Activated CD4-positive, alpha-beta T cell treated with anti-CD3 and anti-CD28 coated beads, Interleukin-2, Interleukin-4, amounts not matched to agents 100 ng/mL and 50 ng/mL, durations not matched to agents 16 hours and 8 hours (primary cell): ENCODE measurements around the gene MSX1.
"Not testable (repeated sequence)": the region's sequence is repeated elsewhere in the genome, so short reads cannot be mapped to it uniquely, and the experiment has no call there.

Source experiments
- DNase-seq: peaks from one replicate; pipeline ENCODE4 v3.0.0-alpha.2; 2020; ENCODE audit warnings: low spot score

Gene MSX1

DNA sequence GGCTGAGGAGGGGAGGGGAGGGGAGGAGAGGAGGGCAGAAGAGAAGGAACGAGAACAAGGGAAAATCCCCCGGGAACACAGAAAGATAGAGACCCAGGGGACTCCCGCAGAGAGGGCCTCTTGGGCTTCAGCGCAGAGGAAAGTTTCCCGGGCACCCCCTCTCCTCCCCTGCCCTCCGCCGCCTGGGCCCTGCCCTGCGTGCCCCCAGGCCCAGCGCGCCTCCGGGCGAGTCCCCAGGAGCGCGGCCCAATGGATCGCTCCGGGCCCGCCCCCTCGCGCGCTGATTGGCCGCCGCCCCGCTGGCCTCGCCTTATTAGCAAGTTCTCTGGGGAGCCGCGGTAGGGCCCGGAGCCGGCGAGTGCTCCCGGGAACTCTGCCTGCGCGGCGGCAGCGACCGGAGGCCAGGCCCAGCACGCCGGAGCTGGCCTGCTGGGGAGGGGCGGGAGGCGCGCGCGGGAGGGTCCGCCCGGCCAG, at the start of gene MSX1:
Gene MSX1 (plus strand): TSS at position 341 of the 474 bp plus-strand sequence. CDS start 235 bp downstream, outside the sequence.
- peak; percentile 33 for DNase-seq

DNA sequence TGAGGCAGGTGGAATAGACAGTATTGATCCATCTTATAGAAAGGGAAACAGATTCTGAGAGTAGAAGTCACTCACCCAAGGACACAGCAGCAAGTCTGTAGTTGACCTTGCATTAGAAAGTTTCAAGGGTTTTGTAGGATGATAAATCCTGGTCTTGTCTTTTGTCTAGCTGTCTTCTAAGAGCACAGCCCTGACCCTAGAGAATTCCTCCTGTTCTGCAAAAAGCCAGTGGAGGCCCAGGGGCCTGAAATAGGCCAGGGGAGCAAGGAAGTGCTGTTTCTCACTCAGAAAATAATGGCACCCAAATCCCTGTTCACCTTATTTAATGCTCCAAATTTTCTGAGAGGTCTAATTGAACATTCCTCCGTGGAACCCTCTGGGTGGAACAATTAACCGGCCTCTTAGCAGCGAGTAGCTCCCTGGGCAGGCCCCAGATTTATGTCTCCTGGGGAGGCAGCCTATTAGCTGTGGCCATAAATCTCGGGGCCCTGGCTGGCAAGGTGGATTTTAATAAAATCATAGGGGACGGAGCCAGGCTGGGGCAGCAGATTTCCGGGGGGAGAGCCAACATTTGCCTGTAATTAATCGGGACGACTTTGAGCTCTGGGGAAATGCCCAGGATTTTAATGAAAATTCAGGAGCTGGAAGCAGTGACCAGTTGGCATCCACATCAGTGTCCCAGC, 49.2 kb upstream of the MSX1 start:
- DNase-seq: no peak

DNA sequence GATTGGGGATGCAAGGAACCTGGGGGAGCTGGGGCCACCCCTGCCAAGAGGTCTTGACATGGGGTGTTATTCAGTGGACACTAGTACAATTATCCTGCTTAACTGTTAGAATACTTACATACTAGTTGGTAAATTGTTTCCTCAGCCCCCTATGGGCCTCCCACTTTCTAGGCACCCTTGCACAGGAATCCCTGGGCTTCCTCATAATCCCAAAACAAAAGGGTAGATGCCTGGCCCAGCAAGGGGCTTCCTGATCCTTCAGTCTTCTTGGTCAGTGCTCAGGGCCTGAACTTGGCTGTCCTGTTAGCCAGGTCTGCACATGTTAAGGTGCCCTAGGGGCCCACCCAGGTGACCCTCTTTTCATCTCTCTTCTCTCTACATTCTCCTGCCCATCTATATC, 48.7 kb upstream of the MSX1 start:
- no peak for DNase-seq

DNA sequence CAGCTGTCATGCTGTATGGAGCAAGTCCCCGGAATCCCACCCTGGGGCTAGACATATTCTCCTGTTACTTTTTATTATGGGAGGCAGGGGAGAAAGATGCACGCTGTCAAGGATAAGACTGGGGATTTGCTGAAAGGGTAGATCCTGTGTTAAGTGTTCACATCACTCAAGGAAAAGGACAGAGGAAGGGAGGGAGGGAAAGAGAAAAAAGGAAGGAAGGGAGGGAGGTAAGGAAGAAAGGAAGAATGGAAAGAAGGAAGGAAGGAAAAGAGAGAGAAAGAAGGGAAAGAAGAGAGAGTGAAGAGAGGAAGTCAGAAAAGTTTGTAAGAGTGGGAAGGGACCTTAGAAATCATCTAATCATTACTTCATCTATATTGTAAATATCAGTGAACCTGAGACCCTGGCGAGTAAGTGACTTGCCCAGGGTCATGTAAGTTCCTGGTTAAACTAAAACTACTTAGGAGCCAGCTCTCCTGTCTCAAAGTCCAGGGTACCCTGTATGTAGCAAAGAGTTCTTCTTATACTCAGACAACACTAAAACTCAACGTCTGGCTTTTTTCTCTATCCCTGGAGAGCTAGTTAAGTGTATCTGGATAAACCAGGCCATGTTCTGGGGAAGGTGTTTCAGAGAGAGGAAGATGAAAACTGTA, 47.2 kb upstream of the MSX1 start:
- DNase-seq: no peak

DNA sequence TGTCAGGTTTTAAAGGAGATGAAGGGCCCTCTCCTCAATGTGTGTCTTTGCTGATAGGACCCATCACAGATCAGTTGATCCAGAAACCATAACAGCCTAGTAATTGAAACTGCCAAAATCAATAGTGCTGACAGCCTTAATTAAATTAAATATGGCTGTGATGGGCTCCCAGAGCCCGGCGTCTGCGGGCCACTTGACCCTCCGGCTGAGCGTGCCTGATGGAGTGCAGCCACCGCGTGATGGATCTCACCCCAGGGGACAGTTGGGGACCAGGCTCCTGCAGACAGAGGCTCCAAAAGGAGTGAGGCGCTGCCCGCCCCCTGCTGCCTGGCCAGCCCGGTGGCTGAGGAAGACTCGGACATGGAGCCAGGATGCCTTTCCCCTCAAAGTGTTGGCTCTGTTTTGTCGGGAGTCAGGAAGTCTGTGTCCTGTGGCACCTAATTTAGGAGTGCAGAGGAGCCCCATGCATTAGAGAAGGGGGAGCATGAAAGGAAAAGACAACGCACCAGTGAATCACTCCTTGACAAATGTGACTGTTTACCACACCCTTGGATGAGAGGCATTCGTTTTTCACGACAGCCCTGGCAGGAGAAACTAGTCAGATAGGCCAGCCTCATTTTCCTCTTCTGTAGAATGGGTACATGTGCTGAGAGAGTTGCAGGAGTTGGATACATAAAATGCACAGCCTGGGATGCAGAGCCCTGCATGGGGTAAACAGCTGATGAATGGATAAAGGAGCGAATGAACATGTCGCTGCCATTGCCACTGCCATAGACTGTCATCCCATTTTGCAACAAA, 40.9 kb upstream of the MSX1 start:
- no peak for DNase-seq

DNA sequence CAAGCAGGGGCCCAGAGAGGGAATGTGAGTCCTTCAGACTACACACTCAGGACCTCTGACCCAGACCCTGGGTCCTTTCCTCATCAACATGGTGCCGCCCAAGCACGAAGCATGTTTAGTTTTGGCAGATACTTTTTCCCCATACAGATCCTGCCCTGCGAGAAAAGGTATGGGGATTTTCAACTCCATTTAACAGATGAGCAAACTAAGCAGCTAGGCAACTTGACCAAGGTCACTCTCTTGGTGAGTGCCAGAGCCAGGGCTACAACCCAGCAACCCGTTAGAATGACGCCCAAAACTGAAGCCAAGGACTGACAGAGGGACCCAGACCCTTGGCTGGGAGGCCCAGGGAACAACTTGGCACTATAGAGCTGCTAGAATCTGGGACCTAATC, 40.3 kb upstream of the MSX1 start:
- DNase-seq: no peak

DNA sequence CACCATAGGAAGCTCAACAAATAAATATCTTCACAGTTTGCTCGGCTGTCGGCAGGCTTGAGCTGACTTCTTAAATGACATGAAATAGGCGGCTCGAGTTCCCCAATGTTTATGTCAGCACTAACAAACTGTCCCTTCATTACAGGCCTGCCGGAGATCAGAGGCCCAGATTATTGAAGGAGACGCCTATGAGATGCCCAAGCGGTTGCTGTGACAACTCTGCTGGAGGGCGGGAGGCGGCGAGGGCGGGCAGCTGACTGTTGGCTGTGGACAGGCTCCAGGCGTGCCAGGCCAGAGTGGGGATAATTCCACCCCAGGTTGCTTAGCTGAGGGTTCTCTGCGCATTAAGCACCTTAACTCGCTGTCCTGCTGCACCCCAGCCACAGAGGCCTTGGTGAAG, 39.2 kb upstream of the MSX1 start:
- DNase-seq: no peak

DNA sequence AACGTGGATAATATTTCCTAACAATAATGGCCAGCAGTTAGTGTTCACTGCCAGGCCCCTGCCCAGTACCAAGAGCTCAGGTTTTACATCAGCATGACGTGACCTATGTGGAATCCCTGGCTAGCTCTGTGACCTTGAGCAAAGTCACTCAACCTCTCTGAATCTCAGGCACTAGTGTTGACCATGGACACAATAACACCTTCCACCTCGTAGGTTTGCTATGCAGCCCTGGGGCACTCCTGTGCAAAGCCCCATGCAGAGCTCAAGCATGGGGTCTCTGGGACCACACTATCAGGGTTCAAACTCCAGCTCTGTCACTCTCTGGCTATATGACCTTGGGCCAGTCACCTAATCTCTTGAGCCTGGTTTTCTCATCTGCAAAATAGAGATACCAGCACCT, 38.7 kb upstream of the MSX1 start:
- DNase-seq: no peak

DNA sequence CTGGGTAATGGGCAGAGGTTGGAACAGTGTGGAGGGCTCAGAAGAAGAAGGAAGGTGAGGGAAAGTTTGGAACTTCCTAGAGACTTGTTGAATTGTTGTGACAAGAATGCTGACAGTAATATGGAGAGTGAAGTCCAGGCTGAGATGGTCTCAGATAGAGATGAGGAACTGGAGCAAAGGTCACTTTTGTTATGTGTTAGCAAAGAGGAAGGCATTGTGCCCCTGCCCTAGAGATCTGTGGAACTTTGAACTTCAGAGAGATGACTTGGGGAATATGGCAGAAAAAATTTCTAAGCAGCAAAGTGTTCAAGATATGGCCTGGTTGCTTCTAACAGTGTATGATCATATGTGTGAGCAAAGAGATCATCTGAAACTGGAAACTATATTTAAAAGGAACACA, 37.9 kb upstream of the MSX1 start:
- DNase-seq: no peak

DNA sequence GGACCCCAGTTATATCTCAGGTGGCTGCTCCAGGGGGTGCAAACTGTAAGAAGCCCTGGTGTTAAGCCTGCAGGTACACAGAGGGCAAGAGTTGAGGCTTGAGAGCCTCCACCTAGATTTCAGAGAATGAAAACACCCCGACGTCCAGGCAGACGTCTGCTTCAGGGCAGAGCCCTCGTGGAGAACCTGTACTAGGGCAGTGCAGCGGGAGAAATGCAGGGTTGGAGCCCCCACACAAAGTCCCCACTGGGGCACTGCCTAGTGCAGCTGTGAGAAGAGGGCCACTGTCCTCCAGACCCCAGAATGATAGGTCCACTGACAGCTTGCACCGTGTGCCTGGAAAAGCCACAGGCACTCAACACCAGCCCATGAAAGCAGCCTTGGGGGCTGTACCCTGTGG, 37.2 kb upstream of the MSX1 start:
- not testable (repeated sequence) for DNase-seq

DNA sequence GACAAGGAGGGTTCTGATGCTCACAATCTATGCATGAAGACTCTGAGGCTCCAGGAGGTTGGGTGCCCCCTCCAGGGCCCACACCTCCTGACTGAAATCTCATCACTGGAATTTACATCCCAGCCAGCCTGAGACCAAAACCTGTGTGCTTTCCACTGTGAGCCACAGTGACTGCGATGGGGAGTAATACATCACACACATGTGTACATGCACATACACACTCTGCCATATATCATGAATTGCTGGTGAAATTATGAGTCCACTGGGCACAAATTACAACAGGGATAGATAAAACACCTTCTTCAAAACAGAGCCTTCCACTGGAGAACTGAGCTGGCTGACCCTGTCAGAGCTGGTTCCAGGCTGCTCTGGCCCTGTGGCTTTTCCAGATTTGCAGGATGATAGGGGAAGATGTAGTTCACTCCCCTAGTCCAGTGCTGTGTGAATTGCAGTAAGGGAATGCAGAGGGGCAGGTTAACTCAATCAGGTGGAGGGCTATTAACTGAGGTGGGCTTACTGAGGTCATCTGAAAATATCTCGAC, 35.8 kb upstream of the MSX1 start:
- no peak for DNase-seq

DNA sequence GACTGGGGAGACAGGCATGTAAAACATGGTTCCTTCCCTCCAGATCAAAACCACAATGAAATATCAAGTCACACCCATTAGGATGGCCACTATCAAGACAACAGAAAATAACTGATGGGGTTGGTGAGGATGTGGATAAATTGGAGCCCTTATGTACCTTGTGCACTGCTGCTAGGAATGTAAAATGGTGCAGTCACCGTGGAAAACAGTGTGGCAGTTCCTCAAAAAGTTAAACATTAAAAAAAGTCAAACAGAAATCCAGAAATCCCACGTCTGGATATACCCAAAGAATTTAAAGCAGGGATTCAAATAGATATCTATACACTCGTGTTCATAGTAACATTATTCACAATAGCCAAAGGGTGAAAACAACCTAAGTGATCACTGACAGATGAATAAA, 35.2 kb upstream of the MSX1 start:
- no peak for DNase-seq

DNA sequence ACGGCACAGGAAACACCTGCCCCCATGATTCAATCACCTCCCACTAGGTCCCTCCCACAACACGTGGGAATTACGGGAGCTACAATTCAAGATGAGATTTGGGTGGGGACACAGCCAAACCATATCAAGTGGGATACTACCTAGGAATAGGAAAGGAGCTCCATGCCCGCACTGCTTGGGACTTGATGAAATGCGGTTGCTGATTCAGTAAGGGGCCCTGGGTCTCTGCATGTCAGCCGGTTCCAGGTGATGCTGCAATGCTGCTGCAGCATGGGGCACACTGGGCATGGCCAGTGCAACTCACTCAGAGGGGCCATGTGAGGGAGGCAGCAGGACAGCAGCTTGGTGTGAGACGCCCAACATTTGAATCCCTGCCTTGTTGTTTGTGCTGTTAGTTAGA, 34.0 kb upstream of the MSX1 start:
- DNase-seq: no peak

DNA sequence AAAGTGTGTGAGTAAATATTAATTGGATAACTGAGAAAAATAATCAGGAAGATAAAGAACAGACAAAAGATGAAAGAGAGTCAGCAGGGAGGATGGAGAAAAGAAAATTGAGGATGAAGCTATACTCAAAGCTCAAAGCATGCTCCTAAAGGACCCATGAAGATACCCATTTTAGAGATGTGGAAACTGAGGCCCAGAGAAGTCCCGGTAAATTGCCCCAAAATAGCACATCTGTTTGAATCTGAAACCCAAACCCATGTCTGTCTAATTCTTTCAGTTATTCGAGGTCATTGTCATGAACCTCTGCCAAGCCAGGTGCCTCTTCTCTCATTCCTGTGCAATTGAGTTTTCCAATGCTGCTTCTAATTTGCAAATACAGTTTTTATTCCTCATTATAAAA, 29.6 kb upstream of the MSX1 start:
- no peak for DNase-seq

DNA sequence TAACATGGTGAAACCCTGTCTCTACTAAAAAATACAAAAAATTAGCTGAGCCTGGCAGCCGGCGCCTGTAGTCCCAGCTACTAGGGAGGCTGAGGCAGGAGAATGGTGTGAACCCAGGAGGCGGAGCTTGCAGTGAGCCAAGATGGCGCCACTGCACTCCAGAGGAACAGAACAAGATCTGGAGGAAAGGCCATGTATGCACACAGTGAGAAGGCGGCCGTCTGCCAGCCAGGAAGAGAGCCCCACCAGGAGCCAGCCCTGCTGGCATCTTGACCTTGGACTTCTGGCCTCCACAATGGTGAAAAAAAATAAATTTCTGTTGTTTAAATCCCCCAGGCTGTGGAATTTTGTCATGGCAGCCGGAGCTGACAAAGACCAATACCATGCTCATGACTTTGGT, 28.2 kb upstream of the MSX1 start:
- DNase-seq: no peak

DNA sequence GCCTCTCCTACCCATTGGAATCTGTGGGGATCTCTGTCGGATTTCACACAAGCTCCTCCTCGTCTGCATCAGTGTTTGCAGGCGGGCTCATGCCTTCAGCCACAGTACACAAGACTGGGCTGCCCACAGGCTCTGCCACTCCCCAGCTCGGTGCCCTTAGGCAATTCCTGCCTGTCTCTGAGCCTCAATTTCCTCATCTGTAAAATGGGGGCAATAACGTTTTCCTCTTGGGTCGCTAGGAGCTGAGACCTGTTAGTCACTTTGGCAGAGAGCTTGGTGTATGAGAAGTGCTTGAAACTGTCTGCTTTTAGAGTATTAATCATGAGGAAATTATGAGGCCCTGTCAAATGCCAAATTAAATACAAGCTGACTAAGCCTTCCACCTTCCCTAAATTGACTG, 27.6 kb upstream of the MSX1 start:
- no peak for DNase-seq

DNA sequence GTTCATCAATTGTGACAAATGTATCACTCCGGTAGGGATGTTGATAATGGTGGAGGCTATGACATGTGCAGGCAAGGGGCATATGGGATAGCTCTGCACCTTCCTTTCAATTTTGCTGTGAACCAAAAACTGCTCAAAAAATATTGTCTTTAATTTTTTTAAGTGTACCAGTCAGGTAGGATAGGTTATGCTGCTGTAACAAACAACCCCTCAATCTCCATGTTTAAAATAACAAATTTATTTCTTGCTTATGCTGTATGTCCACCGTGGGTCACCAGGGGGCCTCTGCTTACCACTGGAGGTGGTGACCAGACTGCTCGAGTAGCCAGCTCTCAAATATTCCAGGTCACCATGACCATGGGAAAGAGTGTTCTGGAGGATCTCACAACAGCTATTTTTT, 23.4 kb upstream of the MSX1 start:
- DNase-seq: no peak

DNA sequence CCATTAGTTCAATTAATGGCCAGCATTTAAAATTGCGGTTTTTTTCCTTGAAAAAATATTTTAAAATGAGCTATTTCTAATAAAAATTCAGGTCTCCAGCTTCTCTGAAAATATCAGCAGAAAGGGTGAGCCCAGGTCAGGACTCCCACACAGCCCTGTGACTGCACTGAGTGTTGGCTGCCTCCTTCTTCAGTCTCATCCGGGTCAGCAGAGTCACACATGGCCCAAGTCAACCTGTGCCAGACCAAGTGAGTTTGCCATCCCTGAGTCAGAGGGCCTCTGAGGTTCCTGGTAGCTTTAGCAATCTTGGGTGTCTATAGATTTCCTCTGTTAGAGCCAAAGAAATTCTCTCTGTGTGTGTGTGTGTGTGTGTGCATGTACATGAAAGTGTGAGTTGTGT, 22.1 kb upstream of the MSX1 start:
- no peak for DNase-seq

DNA sequence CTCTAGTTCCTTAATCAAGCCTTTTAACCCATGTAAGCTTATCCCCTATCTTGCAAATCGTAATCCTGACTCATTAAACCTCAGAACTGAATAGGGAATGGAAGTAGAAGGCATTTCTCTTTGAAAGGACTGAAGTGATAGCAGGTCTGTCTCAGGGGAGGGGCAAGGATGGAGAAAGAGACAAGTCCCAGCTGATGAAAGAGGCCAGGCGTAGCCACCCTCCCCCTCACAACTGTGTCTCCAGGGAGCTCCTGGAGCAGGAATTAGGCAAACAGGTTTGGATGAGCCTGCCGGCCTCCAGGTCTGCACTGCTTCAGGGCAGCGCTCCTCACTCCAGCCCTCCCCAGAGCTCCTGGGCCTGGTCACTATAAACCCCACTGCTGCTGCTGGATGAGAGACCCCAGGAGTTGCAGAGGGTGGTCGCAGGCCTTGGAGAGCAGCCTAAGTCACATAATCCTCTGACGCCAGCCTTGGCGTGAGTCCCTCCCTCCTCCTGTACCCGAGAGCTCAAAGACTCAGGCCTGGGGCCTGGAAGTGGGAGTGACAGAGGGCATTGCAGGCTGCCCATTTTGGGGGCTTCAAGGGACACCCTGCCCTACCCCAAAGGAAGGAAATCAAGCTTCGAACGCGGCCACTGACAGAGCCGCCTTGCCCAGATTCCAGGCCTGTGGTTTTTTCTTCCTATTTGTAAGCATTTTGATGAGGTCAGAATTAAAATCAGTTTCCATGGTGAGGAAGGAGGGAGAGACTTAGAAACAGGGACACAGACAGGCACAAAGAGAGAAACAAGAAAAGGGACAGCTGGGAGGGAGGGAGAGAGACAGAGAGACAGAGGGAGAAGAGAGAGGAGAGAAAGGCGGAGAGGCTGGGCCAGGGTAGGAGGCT, 21.2 kb upstream of the MSX1 start:
- DNase-seq: no peak

DNA sequence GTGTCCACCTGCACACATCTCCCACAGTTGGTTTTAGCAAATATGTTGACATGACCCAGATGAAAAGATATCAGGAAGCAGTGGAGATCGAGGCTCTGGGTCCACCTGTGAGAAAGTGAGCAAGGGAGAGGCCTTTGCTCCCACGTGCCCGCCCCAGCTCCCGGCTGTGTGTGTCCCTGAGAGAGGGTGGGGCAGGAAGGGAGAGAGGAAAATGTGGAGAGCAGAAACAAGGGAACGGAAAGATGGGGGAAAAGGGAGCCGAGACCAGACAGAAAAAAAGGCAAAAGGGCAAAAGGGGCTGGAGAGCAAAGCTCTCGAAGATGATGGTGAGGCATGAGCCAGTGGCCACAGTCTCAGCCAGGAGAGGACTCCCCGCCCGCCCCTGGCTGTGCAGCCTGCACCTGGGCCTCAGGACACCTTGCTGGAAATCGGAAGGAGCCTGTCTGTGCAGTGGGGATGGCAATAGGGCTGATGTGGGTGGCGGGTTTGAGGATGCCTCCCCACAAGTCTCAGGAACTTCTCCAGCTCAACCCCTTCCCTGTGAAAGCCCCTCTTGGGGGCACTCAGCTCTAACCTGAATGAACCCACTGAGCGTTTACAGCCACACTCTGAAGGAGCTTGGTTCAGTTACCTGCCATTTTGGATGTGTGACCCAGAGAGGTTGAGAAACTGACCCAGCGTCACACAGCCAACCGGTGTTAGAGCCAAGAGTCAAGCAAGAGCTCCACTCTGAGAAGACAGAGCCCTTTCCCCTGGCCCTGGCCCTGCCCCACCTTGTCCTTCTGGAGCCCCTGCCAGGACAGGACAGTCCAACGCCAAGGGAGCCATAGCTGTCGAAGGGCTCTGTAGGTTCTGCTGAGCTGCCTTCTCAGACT, 20.3 kb upstream of the MSX1 start:
- no peak for DNase-seq

DNA sequence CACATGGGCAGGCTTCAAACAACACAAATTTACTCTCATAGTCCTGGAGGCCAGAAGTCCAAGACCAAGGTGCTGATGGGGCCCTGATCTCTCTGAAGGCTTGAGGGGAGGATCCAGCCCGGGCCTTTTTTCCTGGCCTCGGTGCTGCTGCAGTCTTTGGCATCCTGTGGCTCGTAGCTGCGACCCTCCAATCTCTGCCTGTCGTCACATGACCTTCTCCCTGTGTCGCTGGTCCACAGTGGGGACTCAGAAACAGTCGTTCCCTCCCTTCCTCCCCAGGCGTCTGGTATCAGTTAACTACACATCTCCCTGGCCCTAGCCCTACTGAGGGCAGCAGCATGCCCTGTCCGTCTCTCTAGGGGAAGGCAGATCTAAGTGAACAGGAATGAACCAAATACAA, 19.1 kb upstream of the MSX1 start:
- DNase-seq: no peak
